ENCODE data around the gene TACO1. TPM values are rescaled to one million over a fixed set of nuclear protein-coding genes. Genes with fewer than 3 reads are reported as not detected.

TACO1 gene
- total and polyA plus RNA-seq, 2 of the 8 experiments (the other 6 are each of a cell fraction or from before 2014, with no cell fraction given), result 19.1 to 23.6 TPM

DNA sequence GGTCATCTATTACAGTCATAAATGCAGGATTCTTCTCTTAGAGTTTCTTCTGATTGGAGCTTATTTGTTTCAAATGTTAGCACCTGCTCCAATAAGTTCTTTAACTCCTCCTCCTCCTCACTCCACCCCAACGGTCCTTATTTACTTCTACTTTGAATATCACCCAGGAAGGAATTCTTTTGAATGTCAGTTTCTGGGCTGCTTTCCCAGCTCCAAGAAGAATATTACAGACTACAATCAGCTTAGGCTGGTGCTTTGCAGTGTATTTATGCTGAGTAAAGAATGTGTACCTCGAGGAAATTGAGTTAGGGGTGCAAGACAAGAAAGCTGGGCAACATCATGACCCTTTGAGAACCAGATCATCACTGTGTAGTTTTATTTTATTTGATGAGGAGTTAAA is 52.4 kb downstream of the TACO1 start:
- Histone ChIP-seq H2BK20ac (ENCODE audit: low read length) (no peak overlapping the region), H2BK5ac (ENCODE audit: low read depth, low read length) (no peak overlapping the region), H3K23ac (ENCODE audit: insufficient read length) (no peak overlapping the region), H3K27ac (ENCODE audit: low read depth, low read length) (no peak overlapping the region), H4K91ac (replicated peaks; ENCODE audit: insufficient read length, low read length) (no peak overlapping the region), H3K4me1 (replicated peaks in 1 of 4; ENCODE audit: control insufficient read depth in 3 of 4, insufficient read depth in 4 of 4, low read length in 3 of 4) (peaks cover 0 to 2% (median under 1%) of the 10 kb centered on the region in 4 experiments; a peak in 1 of 7 replicates), H3K4me2 (ENCODE audit: insufficient read depth in 1 of 2, low read depth in 2 of 2, low read length in 2 of 2) (no peak overlapping the region), H3K4me3 (ENCODE audit: extremely low read depth in 1 of 4, insufficient read depth in 2 of 4, low read depth in 3 of 4, low read length in 4 of 4) (no peak overlapping the region), H3K4ac (replicated peaks; ENCODE audit: insufficient read length, low read depth, low read length) (no peak overlapping the region), H3K56ac (replicated peaks; ENCODE audit: insufficient read length, low read depth, low read length) (no peak overlapping the region), H2AFZ (ENCODE audit: low read length) (no peak overlapping the region), H3K27me3 (replicated peaks in 1 of 4; ENCODE audit: control insufficient read depth in 3 of 4, extremely low read depth in 1 of 4, insufficient read depth in 3 of 4, low read length in 3 of 4) (no peaks in the 10 kb centered on the region), H2BK12ac (ENCODE audit: low read depth, low read length) (no peak overlapping the region), H4K5ac (ENCODE audit: insufficient read length, low read depth, low read length) (no peak overlapping the region), H2AK5ac (ENCODE audit: low read depth, low read length) (no peak overlapping the region), H3K79me1 (ENCODE audit: low read depth, low read length) (no peaks in the 10 kb centered on the region; the same call in 1 of the 2 replicates), H3K36me3 (ENCODE audit: control insufficient read depth in 2 of 4, insufficient read depth in 4 of 4, low read length in 3 of 4) (peaks cover 0 to 12% (median 6%) of the 10 kb centered on the region in 4 experiments; a peak in 6 of 8 replicates), H3K9me3 (ENCODE audit: insufficient read depth in 2 of 2, low read depth in 1 of 2, low read length in 1 of 2) (no peaks in the 10 kb centered on the region), H3K9ac (replicated peaks in 1 of 4; ENCODE audit: extremely low read depth in 1 of 4, low read depth in 3 of 4, low read length in 3 of 4) (no peak overlapping the region), H3K79me2 (ENCODE audit: control insufficient read depth in 1 of 2, insufficient read depth in 2 of 2, low read length in 2 of 2) (no peaks in the 10 kb centered on the region), H3K18ac (ENCODE audit: extremely low read depth, low read length) (no peak overlapping the region), H2BK15ac (ENCODE audit: low read length) (no peak overlapping the region), H3K23me2 (ENCODE audit: low read depth, low read length) (no peaks in the 10 kb centered on the region), H2BK120ac (replicated peaks; ENCODE audit: low read depth, low read length) (no peak overlapping the region), H4K8ac (ENCODE audit: extremely low read depth, insufficient read depth, low read length) (no peak overlapping the region), H3K14ac (ENCODE audit: insufficient read length) (no peak overlapping the region), H4K20me1 (replicated peaks in 1 of 2; ENCODE audit: control insufficient read depth in 1 of 2, insufficient read depth in 2 of 2, low read length in 2 of 2) (no peaks in the 10 kb centered on the region)
- POLR2A ChIA-PET (ENCODE audit: partially characterized antibody), result interaction anchor here (0.5 kb wide), 1 partner anchor 980 kb away, joined by 3 read pairs; no protein-coding TSS in a partner anchor
- CTCF ChIA-PET (ENCODE audit: partially characterized antibody), result interaction anchor here (0.8 to 1.4 kb wide), 2 partner anchors 26 to 38 kb away, joined by 3 to 4 read pairs; no protein-coding TSS in a partner anchor
- no peak for FAIRE-seq
- WGBS, 2 experiments (ENCODE audit: extremely low coverage in 1 of 2, insufficient coverage in 1 of 2, insufficient read length in 1 of 2, insufficient replicate concordance in 2 of 2, low coverage in 1 of 2, low lambda C conversion rate in 2 of 2, missing lambda C conversion rate in 1 of 2), result 94% methylated on average over 2 of the region's 2 CpGs; no CpG with 5 or more reads in 1 of the 2 experiments
- TF ChIP-seq HDAC6 (IDR thresholded peaks at IDR 0.05; ENCODE audit: low read depth, low read length), result no peak
- TF ChIP-seq MAFK (IDR thresholded peaks at IDR 0.05; ENCODE audit: low read depth, low read length), result no peak
- no peak for TF ChIP-seq JUND (IDR thresholded peaks at IDR 0.05; ENCODE audit: low read length)
- TF ChIP-seq NRF1 (IDR thresholded peaks at IDR 0.05; ENCODE audit: low read depth, low read length), result no peak
- no peak for TF ChIP-seq EZH2 (IDR thresholded peaks at IDR 0.05; ENCODE audit: low read depth, low read length, severe bottlenecking)
- no peak for TF ChIP-seq RBBP5 (IDR thresholded peaks at IDR 0.05; ENCODE audit: borderline replicate concordance, low read depth, low read length)
- no peak for DNase-seq (ENCODE audit: low read depth in 1 of 2, low spot score in 2 of 2)
